GM18519 (cell line): Measurements from ENCODE around the gene TEX54.
"Not testable (repeated sequence)": the region's sequence is repeated elsewhere in the genome, so short reads cannot be mapped to it uniquely, and the experiment has no call there.

Experiments
- ATAC-seq: cut with Tn5 transposase; IDR thresholded peaks from one replicate; pipeline ENCODE4 v1.9.1; 2021; ENCODE audit warnings: mild to moderate bottlenecking, moderate library complexity; ENCODE audit not compliant: unreplicated experiment, low FRiP score

TEX54 gene

GRCh38 chr11:62855571-62856332 is 23.1 kb upstream of the TEX54 start:
- ATAC-seq: peak; percentile 69

GRCh38 chr11:62854825-62855570 is 22.4 kb upstream of the TEX54 start:
- ATAC-seq: no peak

- no peak for ATAC-seq
Observed at GRCh38 chr11:62854013-62854824, 21.6 kb upstream of the TEX54 start.

GRCh38 chr11:62853279-62853965 is 20.8 kb upstream of the TEX54 start:
- ATAC-seq: no peak

- ATAC-seq: no peak
Observed at GRCh38 chr11:62852523-62853188, 20.0 kb upstream of the TEX54 start.

- no peak for ATAC-seq
Observed at GRCh38 chr11:62851807-62852522, 19.3 kb upstream of the TEX54 start.

- ATAC-seq: no peak
Observed at GRCh38 chr11:62850911-62851806, 18.5 kb upstream of the TEX54 start.

GRCh38 chr11:62847767-62848314 is 15.2 kb upstream of the TEX54 start:
- no peak for ATAC-seq

GRCh38 chr11:62846177-62846576 is 13.5 kb upstream of the TEX54 start:
- no peak for ATAC-seq

GRCh38 chr11:62844154-62844553 is 11.5 kb upstream of the TEX54 start:
- no peak for ATAC-seq

GRCh38 chr11:62843466-62843865 is 10.8 kb upstream of the TEX54 start:
- no peak for ATAC-seq

GRCh38 chr11:62842891-62843290 is 10.2 kb upstream of the TEX54 start:
- not testable (repeated sequence) for ATAC-seq

GRCh38 chr11:62842171-62842741 is 9.6 kb upstream of the TEX54 start:
- no peak for ATAC-seq

- peak; percentile 50 for ATAC-seq
Observed at GRCh38 chr11:62841361-62842170, 8.9 kb upstream of the TEX54 start.

- not testable (repeated sequence) for ATAC-seq
Observed at GRCh38 chr11:62840721-62841360, 8.2 kb upstream of the TEX54 start.
